IPS-15b (cell line): ENCODE data around the gene PCDHGA9.
A peak's percentile ranks its signal among the peaks of the same experiment; 100 is the strongest.
"Not testable (repeated sequence)": the region's sequence is repeated elsewhere in the genome, so short reads cannot be mapped to it uniquely, and the experiment has no call there.

ENCODE experiments used
- H3K27me3 ChIP-seq: one replicate; pipeline ENCODE4 v1.6.1; 2013; ENCODE audit warnings: low read length; ENCODE audit not compliant: control insufficient read depth, insufficient read depth
- H3K36me3 ChIP-seq: one replicate; pipeline ENCODE4 v1.6.1; 2013; ENCODE audit warnings: low read length; ENCODE audit not compliant: control insufficient read depth, insufficient read depth
- H3K4me1 ChIP-seq: one replicate; pipeline ENCODE4 v1.6.1; 2013; ENCODE audit warnings: mild to moderate bottlenecking, low read length; ENCODE audit not compliant: control insufficient read depth, insufficient read depth
- H3K4me3 ChIP-seq: one replicate; pipeline ENCODE4 v1.5.1; 2013; ENCODE audit warnings: low read depth, low read length
- H3K9ac ChIP-seq: one replicate; pipeline ENCODE4 v1.6.1; 2013; ENCODE audit warnings: low read depth, mild to moderate bottlenecking, low read length
- H3K9me3 ChIP-seq: one replicate; pipeline ENCODE4 v1.6.1; 2013; ENCODE audit warnings: mild to moderate bottlenecking, low read length; ENCODE audit not compliant: control insufficient read depth, insufficient read depth

The PCDHGA9 gene

GRCh38 chr5:141369994-141370848, 32.4 kb upstream of the PCDHGA9 start, which contains the start of gene PCDHGB3:
PCDHGB3 (plus strand) TSS chr5:141370242; CDS start chr5:141370395, 153 bp downstream.
- no peaks in the 10 kb centered on the region for H3K36me3 ChIP-seq
- H3K27me3 ChIP-seq = no peaks in the 10 kb centered on the region
- H3K4me1 ChIP-seq = no peaks in the 10 kb centered on the region
- peak within 1 kb of the TSS; percentile 30 for H3K4me3 ChIP-seq
- H3K9me3 ChIP-seq = peaks cover 6% of the 10 kb centered on the region
- H3K9ac ChIP-seq = no peak within 1 kb of the TSS

- no peaks in the 10 kb centered on the region for H3K9me3 ChIP-seq
- peaks cover 3% of the 10 kb centered on the region for H3K36me3 ChIP-seq
- H3K27me3 ChIP-seq = no peaks in the 10 kb centered on the region
- H3K9ac ChIP-seq = no peak overlapping the region
- H3K4me1 ChIP-seq = no peaks in the 10 kb centered on the region
- no peak overlapping the region for H3K4me3 ChIP-seq
These were observed 30.8 kb upstream of the PCDHGA9 start for GRCh38 chr5:141371572-141372475.

- Histone ChIP-seq H3K9me3 (no peaks in the 10 kb centered on the region), H3K4me3 (no peak within 1 kb of the TSS), H3K9ac (no peak within 1 kb of the TSS), H3K27me3 (no peaks in the 10 kb centered on the region), H3K36me3 (peaks cover 3% of the 10 kb centered on the region), H3K4me1 (no peaks in the 10 kb centered on the region)
These were observed 28.8 kb upstream of the PCDHGA9 start, which contains the start of gene PCDHGA6 for GRCh38 chr5:141373673-141374317. PCDHGA6 (plus strand) TSS chr5:141373891; CDS start chr5:141374084, 193 bp downstream.

GRCh38 chr5:141374627-141375026, 28.0 kb upstream of the PCDHGA9 start:
- Histone ChIP-seq H3K36me3 (peaks cover 3% of the 10 kb centered on the region), H3K9ac (no peak overlapping the region), H3K9me3 (no peaks in the 10 kb centered on the region), H3K27me3 (no peaks in the 10 kb centered on the region), H3K4me1 (no peaks in the 10 kb centered on the region), H3K4me3 (no peak overlapping the region)

GRCh38 chr5:141375444-141376155, 27.0 kb upstream of the PCDHGA9 start:
- not testable (repeated sequence) for H3K27me3 ChIP-seq, H3K9ac ChIP-seq, H3K36me3 ChIP-seq, H3K9me3 ChIP-seq, H3K4me3 ChIP-seq, H3K4me1 ChIP-seq

- peak within 1 kb of the TSS; percentile 65 for H3K9ac ChIP-seq
- H3K36me3 ChIP-seq = peaks cover 2% of the 10 kb centered on the region
- no peaks in the 10 kb centered on the region for H3K9me3 ChIP-seq
- peaks cover 7% of the 10 kb centered on the region for H3K27me3 ChIP-seq
- peak within 1 kb of the TSS; percentile 75 for H3K4me3 ChIP-seq
- H3K4me1 ChIP-seq = no peaks in the 10 kb centered on the region
These were observed 19.9 kb upstream of the PCDHGA9 start, which contains the start of gene PCDHGA7 for GRCh38 chr5:141382469-141383294. PCDHGA7 (plus strand) TSS chr5:141382742; CDS start chr5:141382900, 158 bp downstream.

GRCh38 chr5:141383345-141383744, 19.2 kb upstream of the PCDHGA9 start:
- H3K9me3 ChIP-seq = peaks cover under 1% of the 10 kb centered on the region
- no peak overlapping the region for H3K9ac ChIP-seq
- peaks cover 10% of the 10 kb centered on the region for H3K27me3 ChIP-seq
- H3K4me3 ChIP-seq = peak overlapping the region; percentile 75
- H3K36me3 ChIP-seq = peaks cover 2% of the 10 kb centered on the region
- no peaks in the 10 kb centered on the region for H3K4me1 ChIP-seq

GRCh38 chr5:141384471-141385267, 17.9 kb upstream of the PCDHGA9 start:
- H3K4me1 ChIP-seq = no peaks in the 10 kb centered on the region
- H3K9me3 ChIP-seq = peaks cover 10% of the 10 kb centered on the region
- H3K4me3 ChIP-seq = no peak overlapping the region
- H3K27me3 ChIP-seq = peaks cover 16% of the 10 kb centered on the region
- H3K36me3 ChIP-seq = peaks cover 2% of the 10 kb centered on the region
- no peak overlapping the region for H3K9ac ChIP-seq

- H3K36me3 ChIP-seq, H3K9ac ChIP-seq, H3K4me1 ChIP-seq: not testable (repeated sequence)
- Histone ChIP-seq H3K4me3 (peak within 1 kb of the TSS; percentile 65), H3K27me3 (peaks cover 16% of the 10 kb centered on the region), H3K9me3 (peaks cover 11% of the 10 kb centered on the region)
These were observed 14.8 kb upstream of the PCDHGA9 start, which contains the start of gene PCDHGB4 for GRCh38 chr5:141387557-141388311. PCDHGB4 (plus strand) TSS chr5:141387698; CDS start chr5:141387885, 187 bp downstream.
